ENCODE results near the gene ATP5PF. TPM values are rescaled to one million over a fixed set of nuclear protein-coding genes. Genes with fewer than 3 reads are reported as not detected.
A peak's percentile ranks its signal among the peaks of the same experiment; 100 is the strongest.

Gene ATP5PF
- total and polyA plus RNA-seq, 12 donors, result 537 to 965 (median 844) TPM

DNA sequence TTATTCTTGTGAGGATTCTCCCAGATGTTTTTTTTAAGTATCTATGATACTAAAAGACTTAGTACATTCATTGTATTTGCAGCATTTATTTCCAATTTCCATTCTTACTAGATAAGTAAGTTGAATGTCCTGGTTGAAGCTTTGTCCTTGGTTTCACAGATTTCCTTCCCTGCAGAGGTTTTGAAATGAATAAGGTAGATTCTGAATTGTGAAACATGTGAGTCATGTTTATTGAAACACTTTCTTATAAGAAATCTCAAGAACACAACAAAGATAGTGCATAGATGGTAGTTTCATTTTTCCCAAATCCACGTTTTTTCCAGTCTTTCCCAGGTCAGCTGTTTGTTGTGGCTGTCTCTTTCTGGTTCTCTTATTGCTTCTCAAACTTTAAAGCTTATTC is 24.9 kb upstream of the ATP5PF start:
- H3K27ac ChIP-seq, result no peak overlapping the region
- H3K9me3 ChIP-seq, result no peaks in the 10 kb centered on the region
- peaks cover 0 to 33% (median 15%) of the 10 kb centered on the region in 9 donors for H3K4me1 ChIP-seq
- WGBS, 2 donors, result 74% methylated on average over 1 of the region's 1 CpG
- TF ChIP-seq, protein P1, sequence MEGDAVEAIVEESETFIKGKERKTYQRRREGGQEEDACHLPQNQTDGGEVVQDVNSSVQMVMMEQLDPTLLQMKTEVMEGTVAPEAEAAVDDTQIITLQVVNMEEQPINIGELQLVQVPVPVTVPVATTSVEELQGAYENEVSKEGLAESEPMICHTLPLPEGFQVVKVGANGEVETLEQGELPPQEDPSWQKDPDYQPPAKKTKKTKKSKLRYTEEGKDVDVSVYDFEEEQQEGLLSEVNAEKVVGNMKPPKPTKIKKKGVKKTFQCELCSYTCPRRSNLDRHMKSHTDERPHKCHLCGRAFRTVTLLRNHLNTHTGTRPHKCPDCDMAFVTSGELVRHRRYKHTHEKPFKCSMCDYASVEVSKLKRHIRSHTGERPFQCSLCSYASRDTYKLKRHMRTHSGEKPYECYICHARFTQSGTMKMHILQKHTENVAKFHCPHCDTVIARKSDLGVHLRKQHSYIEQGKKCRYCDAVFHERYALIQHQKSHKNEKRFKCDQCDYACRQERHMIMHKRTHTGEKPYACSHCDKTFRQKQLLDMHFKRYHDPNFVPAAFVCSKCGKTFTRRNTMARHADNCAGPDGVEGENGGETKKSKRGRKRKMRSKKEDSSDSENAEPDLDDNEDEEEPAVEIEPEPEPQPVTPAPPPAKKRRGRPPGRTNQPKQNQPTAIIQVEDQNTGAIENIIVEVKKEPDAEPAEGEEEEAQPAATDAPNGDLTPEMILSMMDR (IDR thresholded peaks at IDR 0.05), result no peak
- intact Hi-C loops (cut with DNase I), result no loop called here
- DNase-seq, result no peak
- H3K4me3 ChIP-seq, result no peak overlapping the region
- no peak for ATAC-seq
- peaks cover 0 to 90% (median 38%) of the 10 kb centered on the region in 9 donors for H3K36me3 ChIP-seq
- no peaks in the 10 kb centered on the region for H3K27me3 ChIP-seq

DNA sequence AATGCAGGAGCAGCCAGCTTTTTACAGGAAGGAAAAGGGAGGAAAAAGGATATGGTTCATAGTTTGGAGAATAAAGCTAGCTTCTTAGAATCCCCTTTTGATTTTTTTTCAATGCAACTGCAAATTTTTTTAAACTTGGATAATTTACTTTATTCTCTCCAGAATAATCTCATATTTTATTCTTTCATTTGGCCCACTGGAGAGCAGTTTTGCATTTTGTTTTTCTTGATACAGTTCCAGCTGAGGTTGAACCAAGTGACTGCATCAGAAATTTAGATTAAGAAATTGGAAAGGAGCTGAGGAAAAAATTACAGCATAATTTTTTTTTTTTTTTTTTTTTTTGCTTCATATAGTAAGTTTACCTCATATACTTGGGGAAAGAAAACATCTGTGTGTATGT is 22.8 kb upstream of the ATP5PF start:
- TF ChIP-seq, protein P1 (IDR thresholded peaks at IDR 0.05), result no peak
- ATAC-seq (no peak), DNase-seq (no peak)
- peaks cover 0 to 90% (median 24%) of the 10 kb centered on the region in 9 donors for H3K36me3 ChIP-seq
- H3K4me1 ChIP-seq, result peaks cover 0 to 33% (median 15%) of the 10 kb centered on the region in 9 donors
- H3K4me3 ChIP-seq, result peak overlapping the region in 2 of 10 donors; percentile 30
- peak overlapping the region in 6 of 10 donors; percentile 57 to 72 (median 60) for H3K27ac ChIP-seq
- H3K9me3 ChIP-seq, result no peaks in the 10 kb centered on the region
- intact Hi-C loops (cut with DNase I), result no loop called here
- H3K27me3 ChIP-seq, result no peaks in the 10 kb centered on the region

DNA sequence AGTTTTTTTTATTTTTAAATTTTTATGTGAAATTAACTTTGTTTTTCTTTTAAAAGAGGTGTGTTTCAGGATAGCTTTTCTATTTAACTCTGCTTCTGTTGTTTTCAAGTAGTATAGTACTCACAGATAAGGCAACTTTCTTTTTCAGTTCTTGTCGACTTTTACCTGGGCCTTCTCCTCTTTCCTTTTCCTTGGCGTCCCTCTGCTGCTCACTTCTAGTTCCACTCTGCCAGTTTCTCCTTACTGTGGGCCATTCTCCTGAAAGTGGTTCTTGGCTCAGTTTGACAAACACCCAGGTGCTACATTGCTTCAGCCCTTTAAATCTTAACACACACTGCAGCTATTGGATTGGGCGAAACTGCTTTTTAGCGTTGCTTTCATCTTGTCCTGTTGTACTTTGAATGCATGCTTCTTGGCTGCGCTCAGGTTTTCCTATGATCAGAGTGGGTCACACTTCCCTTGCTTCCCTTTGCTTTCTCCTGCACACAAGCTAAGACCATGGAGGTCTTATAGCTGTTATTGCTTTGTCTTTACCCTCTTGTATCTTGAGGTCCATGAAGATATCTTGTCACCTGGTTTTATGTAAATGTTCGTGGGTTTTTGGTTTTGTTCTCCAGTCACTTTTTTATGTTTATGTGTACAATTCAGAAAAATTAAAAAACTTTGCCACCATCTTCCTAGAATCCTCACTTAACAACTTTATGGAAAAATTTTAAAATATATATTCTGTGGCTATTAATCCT is 21.7 kb upstream of the ATP5PF start:
- ATAC-seq (peak in 5 of 8 donors; percentile 38 to 68 (median 55)), DNase-seq (no peak)
- Histone ChIP-seq H3K9me3 (no peaks in the 10 kb centered on the region), H3K4me3 (peak overlapping the region in 5 of 10 donors; percentile 10 to 30 (median 21)), H3K27me3 (no peaks in the 10 kb centered on the region), H3K4me1 (peaks cover 0 to 33% (median 15%) of the 10 kb centered on the region in 9 donors), H3K36me3 (peaks cover 0 to 90% (median 28%) of the 10 kb centered on the region in 9 donors), H3K27ac (peak overlapping the region in 9 of 10 donors; percentile 5 to 72 (median 58))
- TF ChIP-seq, protein P1 (IDR thresholded peaks at IDR 0.05), result peak in 3 of 9 donors; percentile 7 to 24 (median 10)
- intact Hi-C loops (cut with DNase I), result no loop called here
- 62 to 65% methylated on average over 6 of the region's 6 CpGs for WGBS, 2 donors

DNA sequence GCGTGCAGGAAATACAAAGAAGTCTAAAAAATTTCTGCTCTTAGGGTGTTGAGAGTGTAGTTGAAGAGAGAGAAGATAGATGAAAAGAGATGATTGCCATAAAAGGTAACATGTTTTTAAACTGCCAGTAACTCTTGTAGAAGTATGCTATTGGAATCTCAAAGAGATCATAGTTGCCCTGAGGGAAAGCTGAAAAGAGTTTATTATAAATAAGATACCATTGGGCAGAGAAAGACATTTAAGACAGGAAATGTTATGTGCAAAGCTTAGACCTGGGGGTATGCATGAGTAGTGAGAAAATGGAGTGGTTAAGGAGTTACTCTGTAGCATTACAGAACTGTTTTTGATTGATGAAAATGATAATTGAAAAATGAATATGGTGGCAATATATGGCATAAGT is 17.7 kb upstream of the ATP5PF start:
- Histone ChIP-seq H3K4me3 (no peak overlapping the region), H3K9me3 (no peaks in the 10 kb centered on the region), H3K27me3 (no peaks in the 10 kb centered on the region), H3K4me1 (peaks cover 0 to 20% (median 8%) of the 10 kb centered on the region in 9 donors), H3K27ac (no peak overlapping the region), H3K36me3 (peaks cover 0 to 90% (median 28%) of the 10 kb centered on the region in 9 donors)
- intact Hi-C loops (cut with DNase I), result no loop called here
- DNase-seq (no peak), ATAC-seq (no peak)
- TF ChIP-seq, protein P1 (IDR thresholded peaks at IDR 0.05), result no peak
- 97 to 100% methylated on average over 1 of the region's 1 CpG for WGBS, 2 donors

All from heart right ventricle (tissue), 16 donors.